ENCODE data around the gene CNOT8.

The CNOT8 gene

GRCh38 chr5:154873791-154874331 lies 15.4 kb downstream of the CNOT8 start:
- Histone ChIP-seq H3K36me3 (ENCODE audit: insufficient read depth, low read length) (peaks cover 84% of the 10 kb centered on the region), H4K20me1 (ENCODE audit: insufficient read depth, low read length) (peaks cover 9% of the 10 kb centered on the region), H2AFZ (ENCODE audit: low read depth, low read length) (no peak overlapping the region), H3K9ac (ENCODE audit: low read depth, low read length) (no peak overlapping the region), H3K79me2 (ENCODE audit: insufficient read depth, low read length) (peaks cover 7% of the 10 kb centered on the region; the same call in 1 of the 2 replicates), H3K9me3 (ENCODE audit: insufficient read depth, low read length, severe bottlenecking) (peaks cover 2% of the 10 kb centered on the region), H3K27ac (ENCODE audit: low read length) (no peak overlapping the region), H3K4me1 (ENCODE audit: insufficient read depth, low read length) (no peaks in the 10 kb centered on the region), H3K27me3 (ENCODE audit: insufficient read depth, low read length, poor library complexity) (no peaks in the 10 kb centered on the region), H3K4me2 (ENCODE audit: insufficient read depth, low read length) (no peak overlapping the region), H3K4me3 (ENCODE audit: low read depth in 1 of 2, low read length in 2 of 2) (no peak overlapping the region)
- ATAC-seq (ENCODE audit: insufficient read depth, low read depth) (no peak), DNase-seq (no peak)
- TF ChIP-seq, protein P1, sequence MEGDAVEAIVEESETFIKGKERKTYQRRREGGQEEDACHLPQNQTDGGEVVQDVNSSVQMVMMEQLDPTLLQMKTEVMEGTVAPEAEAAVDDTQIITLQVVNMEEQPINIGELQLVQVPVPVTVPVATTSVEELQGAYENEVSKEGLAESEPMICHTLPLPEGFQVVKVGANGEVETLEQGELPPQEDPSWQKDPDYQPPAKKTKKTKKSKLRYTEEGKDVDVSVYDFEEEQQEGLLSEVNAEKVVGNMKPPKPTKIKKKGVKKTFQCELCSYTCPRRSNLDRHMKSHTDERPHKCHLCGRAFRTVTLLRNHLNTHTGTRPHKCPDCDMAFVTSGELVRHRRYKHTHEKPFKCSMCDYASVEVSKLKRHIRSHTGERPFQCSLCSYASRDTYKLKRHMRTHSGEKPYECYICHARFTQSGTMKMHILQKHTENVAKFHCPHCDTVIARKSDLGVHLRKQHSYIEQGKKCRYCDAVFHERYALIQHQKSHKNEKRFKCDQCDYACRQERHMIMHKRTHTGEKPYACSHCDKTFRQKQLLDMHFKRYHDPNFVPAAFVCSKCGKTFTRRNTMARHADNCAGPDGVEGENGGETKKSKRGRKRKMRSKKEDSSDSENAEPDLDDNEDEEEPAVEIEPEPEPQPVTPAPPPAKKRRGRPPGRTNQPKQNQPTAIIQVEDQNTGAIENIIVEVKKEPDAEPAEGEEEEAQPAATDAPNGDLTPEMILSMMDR (IDR thresholded peaks at IDR 0.05; ENCODE audit: borderline replicate concordance, extremely low read depth, low read length, poor library complexity, severe bottlenecking) = no peak
- TF ChIP-seq EZH2 (IDR thresholded peaks at IDR 0.05; ENCODE audit: borderline replicate concordance, low read depth, low read length, severe bottlenecking) = no peak

DNA sequence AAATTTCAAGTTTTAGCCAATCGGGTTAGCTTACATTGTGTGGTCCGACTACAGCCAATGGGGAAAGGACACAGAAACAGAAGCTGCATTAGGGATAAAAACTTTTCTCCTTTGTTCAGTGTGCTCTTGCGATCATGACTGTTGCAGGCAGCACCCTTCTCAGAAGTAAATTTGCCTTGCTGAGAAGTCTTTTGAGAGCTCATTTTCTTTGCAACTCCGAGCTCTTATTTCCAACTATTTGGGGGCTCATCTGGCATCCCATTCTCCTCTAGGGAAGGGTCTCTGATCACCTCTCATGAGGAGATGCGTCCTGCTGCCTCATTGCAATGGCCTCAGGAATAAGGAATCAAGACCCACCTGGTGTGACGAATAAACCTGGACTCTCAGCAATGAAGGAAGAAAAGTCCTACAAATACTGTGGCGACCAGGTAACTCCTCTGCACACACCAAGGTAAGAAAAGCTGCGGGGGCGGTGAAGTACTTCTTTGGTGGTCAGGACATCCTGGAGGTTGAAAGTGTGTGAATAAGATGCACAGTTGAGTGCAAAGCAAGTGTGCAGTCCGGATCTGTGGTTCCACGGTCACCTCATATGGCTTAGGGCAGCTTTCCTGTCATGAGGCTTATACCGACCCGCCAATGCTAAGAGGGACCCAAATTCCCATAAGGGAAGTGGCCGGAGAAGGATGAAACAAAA lies 20.4 kb downstream of the CNOT8 start:
- H3K4me1 ChIP-seq (ENCODE audit: insufficient read depth, low read length) = no peaks in the 10 kb centered on the region
- no peak overlapping the region for H3K27ac ChIP-seq (ENCODE audit: low read length)
- H3K79me2 ChIP-seq (ENCODE audit: insufficient read depth, low read length) = no peaks in the 10 kb centered on the region
- no peak for DNase-seq
- H2AFZ ChIP-seq (ENCODE audit: low read depth, low read length) = no peak overlapping the region
- no peaks in the 10 kb centered on the region for H3K27me3 ChIP-seq (ENCODE audit: insufficient read depth, low read length, poor library complexity)
- H3K4me2 ChIP-seq (ENCODE audit: insufficient read depth, low read length) = no peak overlapping the region
- no peak overlapping the region for H3K9ac ChIP-seq (ENCODE audit: low read depth, low read length)
- no peak for ATAC-seq (ENCODE audit: insufficient read depth, low read depth)
- peaks cover 2% of the 10 kb centered on the region for H3K9me3 ChIP-seq (ENCODE audit: insufficient read depth, low read length, severe bottlenecking)
- 0 out of 2 replicates have a peak, but pooled peaks cover 5% of the 10 kb centered on the region for H4K20me1 ChIP-seq (ENCODE audit: insufficient read depth, low read length)
- no peak overlapping the region for H3K4me3 ChIP-seq (ENCODE audit: low read depth in 1 of 2, low read length in 2 of 2)
- TF ChIP-seq EZH2 (IDR thresholded peaks at IDR 0.05; ENCODE audit: borderline replicate concordance, low read depth, low read length, severe bottlenecking) = no peak
- TF ChIP-seq, protein P1 (IDR thresholded peaks at IDR 0.05; ENCODE audit: borderline replicate concordance, extremely low read depth, low read length, poor library complexity, severe bottlenecking) = no peak
- H3K36me3 ChIP-seq (ENCODE audit: insufficient read depth, low read length) = peaks cover 43% of the 10 kb centered on the region

DNA sequence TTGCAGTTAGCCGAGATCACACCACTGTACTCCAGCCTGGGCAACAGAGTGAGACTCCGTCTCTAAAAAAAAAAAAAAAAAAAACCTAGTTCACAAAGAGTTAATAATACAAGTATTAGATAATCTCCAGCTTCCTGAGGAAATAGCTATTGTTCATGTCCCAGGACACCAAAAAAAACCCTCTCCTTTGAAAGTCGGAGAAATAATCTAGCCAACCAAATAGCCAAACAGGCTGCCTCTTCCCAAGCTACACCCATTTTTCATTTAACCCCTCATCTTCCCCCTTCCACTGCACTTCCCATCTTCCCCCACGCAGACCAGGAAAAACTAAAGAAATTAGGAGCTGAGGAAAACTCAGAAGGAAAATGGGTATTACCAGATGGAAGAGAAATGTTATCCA lies 23.6 kb downstream of the CNOT8 start:
- ATAC-seq (ENCODE audit: insufficient read depth, low read depth) (no peak), DNase-seq (no peak)
- Histone ChIP-seq H3K4me2 (ENCODE audit: insufficient read depth, low read length) (no peak overlapping the region), H2AFZ (ENCODE audit: low read depth, low read length) (no peak overlapping the region), H3K4me1 (ENCODE audit: insufficient read depth, low read length) (no peaks in the 10 kb centered on the region), H4K20me1 (ENCODE audit: insufficient read depth, low read length) (no peaks in the 10 kb centered on the region), H3K27me3 (ENCODE audit: insufficient read depth, low read length, poor library complexity) (no peaks in the 10 kb centered on the region), H3K9me3 (ENCODE audit: insufficient read depth, low read length, severe bottlenecking) (peaks cover 23% of the 10 kb centered on the region), H3K27ac (ENCODE audit: low read length) (no peak overlapping the region), H3K79me2 (ENCODE audit: insufficient read depth, low read length) (no peaks in the 10 kb centered on the region), H3K9ac (ENCODE audit: low read depth, low read length) (no peak overlapping the region), H3K36me3 (ENCODE audit: insufficient read depth, low read length) (peaks cover 38% of the 10 kb centered on the region), H3K4me3 (ENCODE audit: low read depth in 1 of 2, low read length in 2 of 2) (no peak overlapping the region)
- TF ChIP-seq, protein P1 (IDR thresholded peaks at IDR 0.05; ENCODE audit: borderline replicate concordance, extremely low read depth, low read length, poor library complexity, severe bottlenecking) = no peak
- TF ChIP-seq EZH2 (IDR thresholded peaks at IDR 0.05; ENCODE audit: borderline replicate concordance, low read depth, low read length, severe bottlenecking) = no peak

Data from DND-41 (cell line).